GM21717 (cell line): ENCODE results near the gene CCDC33.

ENCODE experiments used
- ATAC-seq: cut with Tn5 transposase; IDR thresholded peaks from one replicate; pipeline ENCODE4 v1.9.1; 2021; ENCODE audit warnings: mild to moderate bottlenecking, moderate library complexity; ENCODE audit not compliant: unreplicated experiment

The CCDC33 gene

DNA sequence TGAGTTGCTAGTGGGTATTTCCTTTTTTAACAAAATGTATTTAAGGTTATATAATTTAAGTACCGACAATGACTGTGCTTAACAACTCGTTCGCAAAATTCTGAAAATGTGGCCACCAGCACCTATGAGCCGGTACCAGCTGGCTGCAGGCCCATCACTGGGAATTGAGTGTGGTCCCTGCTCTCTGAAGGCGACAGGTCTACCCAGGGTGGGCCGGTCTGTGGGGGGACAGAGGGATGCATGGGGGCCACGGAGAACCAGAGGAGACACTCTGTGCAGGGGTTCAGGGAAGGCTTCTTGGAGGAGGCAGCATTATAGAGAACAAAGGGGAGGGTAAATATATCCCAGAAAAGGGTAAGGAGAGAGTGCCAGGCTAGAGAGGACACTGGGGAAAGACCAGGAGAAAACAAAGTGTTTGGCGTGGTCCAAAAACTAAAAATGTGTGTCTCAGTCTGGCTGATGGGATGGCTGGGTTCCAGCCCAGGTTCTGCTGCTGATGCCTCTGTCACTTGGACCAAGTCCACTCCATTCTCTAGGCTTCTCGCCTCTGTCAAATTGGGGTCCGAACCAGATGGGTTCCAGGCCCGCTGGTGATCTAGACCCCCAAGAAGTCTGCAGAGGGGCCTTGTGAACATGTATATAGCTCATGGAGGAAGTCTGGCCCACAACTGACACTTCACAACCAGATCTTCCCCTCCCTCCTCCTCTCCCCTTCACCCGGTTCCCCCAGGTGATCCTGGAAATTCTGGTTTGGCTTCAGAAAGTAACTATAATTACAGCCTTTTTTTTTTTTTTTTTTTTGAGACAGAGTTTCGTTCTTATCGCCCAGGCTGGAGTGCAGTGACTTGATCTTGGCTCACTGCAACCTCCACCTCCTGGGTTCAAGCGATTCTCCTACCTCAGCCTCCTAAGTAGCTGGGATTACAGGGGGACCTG lies 142.0 kb downstream of the CCDC33 start:
- ATAC-seq = no peak

DNA sequence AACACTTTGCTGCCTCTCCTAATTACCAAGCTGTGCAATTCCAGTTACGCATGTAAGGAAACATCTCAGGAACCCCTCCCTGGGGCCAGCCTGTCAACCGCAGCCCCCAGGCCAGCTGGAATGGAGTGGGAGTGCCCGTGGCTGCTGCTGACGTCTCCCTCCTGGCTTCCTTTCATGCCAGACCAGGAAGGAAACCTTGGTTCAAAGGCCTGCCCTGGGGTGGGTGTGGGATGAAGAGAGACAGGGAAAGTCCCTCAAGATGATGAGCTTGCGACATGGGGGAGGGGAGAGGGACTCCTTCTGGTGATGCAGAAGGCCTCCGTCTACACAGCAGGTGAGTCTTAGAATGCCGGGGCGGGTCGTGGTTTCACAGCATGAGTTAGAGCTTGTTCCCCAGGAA lies 142.7 kb downstream of the CCDC33 start:
- ATAC-seq = no peak

DNA sequence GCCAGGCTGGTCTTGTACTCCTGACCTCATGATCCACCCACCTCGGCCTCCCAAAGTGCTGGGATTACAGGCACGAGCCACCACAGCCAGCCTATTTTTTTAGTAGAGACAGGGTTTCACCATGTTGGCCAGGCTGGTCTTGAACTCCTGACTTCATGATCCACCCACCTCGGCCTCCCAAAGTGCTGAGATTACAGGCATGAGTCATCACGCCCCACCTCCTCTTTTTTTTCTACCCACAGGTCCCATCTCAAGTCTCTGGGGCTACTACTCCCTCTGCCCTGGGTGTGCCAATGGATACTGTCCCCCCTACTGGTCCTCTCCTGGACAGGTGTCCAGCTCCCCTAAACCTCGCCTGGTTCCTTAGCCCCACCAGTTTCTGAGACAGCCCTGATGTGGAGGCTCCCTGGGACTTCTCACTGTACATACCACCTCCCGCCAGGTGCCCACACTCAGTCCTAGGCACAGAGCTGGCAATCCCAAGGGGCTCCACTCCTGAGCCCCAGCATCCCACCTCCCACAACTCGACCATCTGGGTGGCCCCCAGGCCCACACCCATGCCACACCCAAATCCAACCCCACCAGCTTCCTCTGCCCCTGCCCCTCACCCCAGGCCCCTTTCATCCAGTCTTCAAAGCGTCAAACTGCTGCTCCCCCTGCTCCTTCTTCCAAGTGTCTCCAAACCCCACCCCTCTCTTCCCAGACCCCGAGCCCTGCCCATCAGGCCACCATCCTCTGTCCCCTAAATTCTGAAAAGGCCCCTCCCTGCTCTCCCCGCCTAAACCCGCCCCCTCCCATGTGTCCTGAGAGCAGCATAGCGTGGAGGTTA lies 144.4 kb downstream of the CCDC33 start:
- no peak for ATAC-seq

DNA sequence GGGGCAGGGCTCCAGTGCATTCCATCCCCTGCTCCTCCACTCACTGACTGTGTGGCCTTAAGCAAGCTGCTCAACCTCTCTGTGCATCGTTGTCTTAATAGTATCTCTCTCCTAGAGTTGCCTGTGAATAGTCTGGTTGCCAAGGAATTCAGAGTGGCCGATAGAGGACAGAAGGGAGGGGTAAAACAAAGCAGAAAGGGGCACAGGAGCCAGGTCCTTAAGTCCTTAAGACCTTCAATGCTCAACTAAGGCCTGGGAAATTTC lies 145.0 kb downstream of the CCDC33 start:
- ATAC-seq = no peak

DNA sequence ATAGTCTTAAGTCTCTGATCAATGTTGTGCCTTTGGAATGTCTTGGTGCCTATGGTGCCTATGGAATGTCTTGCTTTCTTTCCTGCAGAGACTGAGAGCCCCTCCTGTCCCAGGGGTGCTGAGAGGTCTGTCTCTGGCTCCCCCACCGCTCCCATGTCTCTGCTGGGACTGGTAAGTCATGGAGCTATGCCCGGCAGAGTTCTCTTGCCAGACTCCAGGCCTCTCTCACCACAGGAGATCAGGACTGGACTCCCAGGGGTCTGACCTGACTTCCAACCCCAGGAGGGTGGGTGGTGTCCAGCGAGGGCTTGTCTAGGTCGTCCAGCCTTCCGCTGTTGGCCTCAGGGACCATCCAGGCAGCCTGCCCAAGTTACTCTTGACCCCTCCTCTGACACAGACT lies 145.4 kb downstream of the CCDC33 start:
- ATAC-seq = no peak

DNA sequence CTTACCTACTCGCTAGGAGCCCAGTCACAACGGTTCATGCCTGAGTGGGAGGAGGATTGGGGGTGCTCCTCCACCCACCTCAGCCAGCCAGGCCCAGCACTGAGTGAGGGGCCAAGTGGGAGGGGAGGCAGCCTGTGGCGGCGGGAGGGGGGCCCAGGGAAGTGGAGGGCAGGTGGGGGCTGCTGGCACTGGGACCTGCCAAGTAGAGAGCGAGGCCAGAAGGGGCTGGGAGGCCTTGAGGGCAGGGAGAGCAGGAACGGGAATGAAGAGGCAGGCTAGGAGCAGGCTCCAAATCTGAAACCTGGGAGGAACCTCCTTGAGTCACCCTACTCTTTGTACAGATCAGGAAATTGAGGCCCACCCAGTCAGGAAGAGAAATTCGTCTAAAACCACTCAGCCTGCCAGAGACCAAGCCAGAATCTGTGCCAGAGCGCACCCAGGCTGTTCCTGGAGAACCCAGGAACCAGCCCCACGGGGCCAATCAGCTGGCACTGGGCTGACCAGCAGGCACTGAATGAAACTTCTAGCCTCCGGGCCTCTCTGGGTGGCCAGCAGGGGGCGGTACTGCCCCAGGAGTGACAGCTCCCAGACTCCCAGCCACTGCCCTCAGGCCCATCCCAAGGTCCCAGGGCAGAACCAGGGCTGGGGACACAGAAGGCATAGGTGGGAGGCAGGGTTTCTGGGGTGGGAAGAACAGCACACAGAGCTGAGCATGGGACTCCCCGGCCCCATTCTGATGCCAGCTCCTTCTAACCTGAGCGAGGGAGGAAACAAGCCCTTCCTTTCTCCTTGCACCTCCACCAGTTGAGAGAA lies 146.1 kb downstream of the CCDC33 start:
- ATAC-seq = peak; percentile 30

GRCh38 chr15:74383286-74383685 lies 147.2 kb downstream of the CCDC33 start:
- ATAC-seq = no peak

DNA sequence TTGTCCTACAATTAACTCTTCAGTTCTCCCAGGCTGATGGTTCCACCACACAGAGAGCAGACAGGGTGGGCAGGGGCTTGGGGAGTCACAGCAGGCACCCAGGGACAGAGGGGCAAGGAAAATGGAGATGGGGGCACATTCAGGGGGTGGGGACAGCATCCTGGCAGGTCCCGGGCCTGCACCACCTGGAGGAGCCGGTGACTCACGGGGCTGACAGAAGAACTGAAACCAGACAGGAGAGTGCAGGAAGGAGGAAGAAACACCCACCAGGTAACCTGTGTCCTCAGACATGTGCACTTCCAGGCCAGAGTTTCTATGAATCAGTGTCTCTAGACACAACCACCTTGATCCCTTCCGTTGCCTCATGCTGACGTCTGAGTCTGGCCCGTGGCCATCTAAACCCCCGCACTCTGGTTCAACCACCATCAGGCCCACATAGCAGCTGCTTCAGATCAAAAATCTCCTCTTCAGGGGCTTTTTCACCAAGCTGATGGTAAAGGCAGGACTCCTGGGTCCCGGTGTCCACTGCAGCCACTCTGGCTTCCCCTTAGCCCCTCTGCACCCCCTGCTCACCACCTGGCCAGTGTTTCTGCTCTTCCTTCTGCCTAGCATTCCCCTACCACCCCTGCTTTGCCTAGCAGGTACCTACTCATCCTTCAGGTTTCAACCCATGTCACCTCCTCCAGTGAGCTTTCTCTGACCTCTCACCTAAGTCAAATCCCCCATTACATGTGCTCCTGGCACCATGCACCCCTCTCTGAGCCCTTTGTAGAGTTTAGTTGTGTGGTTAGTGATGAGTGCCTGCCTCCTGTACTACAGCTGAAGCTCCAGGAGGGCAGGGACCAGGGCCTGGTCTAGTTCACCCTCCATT lies 147.8 kb downstream of the CCDC33 start:
- ATAC-seq = peak; percentile 41

DNA sequence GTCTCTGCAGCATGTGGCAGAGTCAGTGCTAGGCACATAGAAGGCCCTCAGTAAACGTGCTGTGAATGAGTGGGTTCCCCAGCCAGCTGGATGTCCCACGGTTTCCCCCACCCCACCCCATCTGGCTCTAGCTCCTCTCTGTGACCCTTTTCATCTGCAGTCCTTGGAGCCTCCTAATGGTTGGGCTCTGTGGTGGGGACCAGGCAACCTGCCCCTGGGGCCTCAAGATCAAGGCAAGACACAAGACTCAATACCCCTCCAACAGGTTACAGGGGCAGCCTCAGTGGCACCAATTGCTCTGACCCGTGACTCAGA lies 148.4 kb downstream of the CCDC33 start:
- peak; percentile 0 for ATAC-seq

DNA sequence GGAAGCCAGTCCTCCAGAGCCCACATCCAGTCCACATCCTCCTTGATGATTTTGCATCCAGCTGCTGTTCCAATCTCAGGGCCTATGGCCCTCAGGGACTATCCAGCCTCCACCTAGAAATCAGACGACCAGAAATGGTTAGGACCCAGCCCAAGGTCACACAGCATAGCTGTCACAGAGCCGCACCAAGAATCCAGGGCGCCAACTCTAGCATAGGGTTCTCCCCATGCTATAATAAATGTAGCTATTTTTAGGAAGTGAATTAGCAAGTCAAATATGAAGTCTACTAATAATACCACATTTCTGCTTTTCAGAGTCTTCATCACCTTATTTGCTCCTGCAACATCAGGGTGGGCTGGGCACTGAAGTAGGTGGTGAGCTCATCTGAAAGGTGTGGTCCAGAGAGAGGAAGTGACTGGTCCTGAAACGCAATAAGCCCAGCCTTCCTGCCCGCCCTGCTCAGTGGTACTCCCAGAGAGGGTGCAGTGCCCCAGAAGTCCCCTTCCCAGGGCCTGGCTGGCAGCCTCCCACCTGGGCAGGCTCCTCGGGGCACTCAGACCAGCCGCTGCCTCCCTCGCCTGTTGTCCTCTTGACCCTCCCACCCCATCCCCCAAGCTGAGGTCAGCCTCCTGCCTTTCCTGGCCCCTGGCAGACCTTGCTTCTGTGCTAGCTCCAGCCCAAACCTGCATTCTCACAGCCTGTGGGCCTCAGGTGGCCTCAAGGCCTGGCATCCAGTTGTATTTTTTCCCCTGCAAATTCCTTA lies 148.9 kb downstream of the CCDC33 start:
- ATAC-seq = peak; percentile 46

DNA sequence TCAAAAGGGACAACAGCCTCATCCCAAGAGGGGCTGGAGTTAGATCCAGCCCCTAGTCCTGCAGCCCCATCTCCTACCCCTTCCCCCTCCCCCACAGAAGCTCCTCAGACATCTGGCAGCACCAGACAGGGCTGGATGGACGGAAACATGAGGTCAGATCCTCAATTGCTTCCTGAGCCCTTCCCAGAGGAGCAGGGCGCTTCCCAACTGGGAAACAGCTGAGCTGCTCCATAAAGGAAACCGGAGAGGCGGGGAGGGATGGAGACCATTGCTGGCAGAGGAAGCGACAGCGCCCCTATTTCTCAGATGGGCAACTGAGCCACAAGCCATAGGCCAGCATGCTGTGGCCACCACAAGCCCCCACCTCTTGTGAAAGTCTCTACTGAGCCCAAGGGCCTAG lies 149.6 kb downstream of the CCDC33 start:
- no peak for ATAC-seq
